NCI-H146 treated with DMSO at 0.1 percent for 48 hours (cell line): ENCODE results near the gene RNF169.
"Not testable (repeated sequence)": the region's sequence is repeated elsewhere in the genome, so short reads cannot be mapped to it uniquely, and the experiment has no call there.

Source experiments
- DNase-seq: peaks from one replicate; lab custom pipeline; 2025; ENCODE audit not compliant: unreplicated experiment; lab: John Stamatoyannopoulos, UW

The RNF169 gene

GRCh38 chr11:74726547-74727182 lies 22.0 kb upstream of the RNF169 start:
- DNase-seq = peak; percentile 54

GRCh38 chr11:74729397-74729796 lies 19.3 kb upstream of the RNF169 start:
- no peak for DNase-seq

GRCh38 chr11:74730571-74731260 lies 17.9 kb upstream of the RNF169 start:
- DNase-seq = no peak

GRCh38 chr11:74731301-74732094 lies 17.2 kb upstream of the RNF169 start, which contains the start of gene CHRDL2:
CHRDL2 (minus strand) TSS chr11:74731426; CDS start chr11:74730888, 538 bp downstream.
- no peak for DNase-seq

DNA sequence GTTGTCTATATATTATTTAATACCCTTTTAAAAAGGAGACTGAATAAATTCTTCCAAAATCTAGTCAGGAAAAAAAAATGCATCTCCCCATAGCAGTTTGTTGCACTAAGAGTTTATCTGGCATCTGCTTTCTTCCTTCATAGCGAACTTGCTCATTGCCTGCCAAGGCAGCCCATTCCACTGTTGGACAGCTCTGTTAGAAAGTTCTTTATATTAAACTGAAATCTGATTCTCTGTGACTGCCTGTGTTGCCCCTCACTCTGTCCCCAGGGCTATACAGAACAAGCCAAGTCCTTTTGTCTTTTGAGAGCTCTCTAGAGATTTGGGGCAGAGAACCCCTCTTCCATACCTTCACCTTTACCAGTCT lies 14.1 kb upstream of the RNF169 start:
- no peak for DNase-seq

- no peak for DNase-seq
These were observed 13.2 kb upstream of the RNF169 start for GRCh38 chr11:74735365-74735928.

GRCh38 chr11:74736031-74736430 lies 12.6 kb upstream of the RNF169 start:
- DNase-seq = no peak

DNA sequence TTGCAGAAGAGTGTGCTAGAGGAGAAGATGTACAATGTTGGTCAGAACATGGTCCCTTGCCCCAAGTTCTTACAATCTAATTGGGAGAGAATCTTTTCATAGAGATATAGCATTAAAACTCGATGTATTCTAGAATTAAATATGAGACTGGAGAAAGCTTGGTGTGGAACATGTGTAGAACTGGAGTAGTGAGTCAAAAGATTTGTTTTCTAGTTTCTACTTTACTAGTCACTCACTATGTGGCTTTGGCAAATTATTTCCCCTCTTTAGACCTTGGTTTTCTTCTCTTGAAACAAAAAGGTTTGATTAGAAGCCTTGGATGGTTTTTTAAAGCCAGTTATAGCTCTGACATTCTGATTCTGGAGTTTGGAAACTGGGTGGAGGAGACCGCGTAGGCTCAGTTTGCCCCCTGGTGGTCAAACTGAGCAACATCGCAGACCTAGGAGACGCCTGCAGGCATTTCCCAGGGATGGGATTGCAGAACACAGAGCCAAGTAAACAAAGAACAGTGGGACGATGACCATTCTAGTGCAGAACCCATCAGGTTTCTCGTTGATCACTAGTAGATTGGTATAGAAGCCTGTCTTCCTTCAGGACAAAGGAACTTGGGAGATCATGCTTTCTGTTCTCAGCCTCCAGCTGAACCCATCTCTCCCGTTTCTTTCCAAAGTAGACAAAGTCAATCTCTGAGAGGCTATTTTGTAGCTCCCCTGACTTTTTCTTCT lies 8.9 kb upstream of the RNF169 start:
- peak; percentile 55 for DNase-seq

- DNase-seq = no peak
These were observed 6.6 kb upstream of the RNF169 start for GRCh38 chr11:74742070-74742469.

DNA sequence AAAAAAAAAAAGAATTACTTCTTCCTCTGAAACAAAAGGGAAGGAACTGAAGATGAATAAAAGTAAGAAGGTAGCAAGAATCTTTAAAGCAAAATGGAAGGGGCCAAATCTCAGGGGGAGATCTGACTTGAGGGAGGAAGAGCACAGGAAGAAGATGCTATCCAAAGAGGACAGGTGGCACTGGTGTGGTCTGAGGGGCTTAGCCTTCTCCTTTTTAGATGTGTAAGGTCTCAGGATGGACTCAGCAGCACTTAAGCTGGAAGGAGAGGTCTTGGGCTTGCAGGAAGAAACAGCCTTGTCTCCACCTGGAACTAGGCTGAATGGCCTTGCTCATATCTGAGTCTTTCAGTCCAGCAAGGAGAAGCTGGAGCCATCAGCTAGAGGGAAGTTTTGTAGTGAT lies 5.0 kb upstream of the RNF169 start:
- DNase-seq = no peak

- no peak for DNase-seq
These were observed 4.4 kb upstream of the RNF169 start for GRCh38 chr11:74744277-74744676.

GRCh38 chr11:74746868-74747267 lies 1.8 kb upstream of the RNF169 start:
- no peak for DNase-seq

DNA sequence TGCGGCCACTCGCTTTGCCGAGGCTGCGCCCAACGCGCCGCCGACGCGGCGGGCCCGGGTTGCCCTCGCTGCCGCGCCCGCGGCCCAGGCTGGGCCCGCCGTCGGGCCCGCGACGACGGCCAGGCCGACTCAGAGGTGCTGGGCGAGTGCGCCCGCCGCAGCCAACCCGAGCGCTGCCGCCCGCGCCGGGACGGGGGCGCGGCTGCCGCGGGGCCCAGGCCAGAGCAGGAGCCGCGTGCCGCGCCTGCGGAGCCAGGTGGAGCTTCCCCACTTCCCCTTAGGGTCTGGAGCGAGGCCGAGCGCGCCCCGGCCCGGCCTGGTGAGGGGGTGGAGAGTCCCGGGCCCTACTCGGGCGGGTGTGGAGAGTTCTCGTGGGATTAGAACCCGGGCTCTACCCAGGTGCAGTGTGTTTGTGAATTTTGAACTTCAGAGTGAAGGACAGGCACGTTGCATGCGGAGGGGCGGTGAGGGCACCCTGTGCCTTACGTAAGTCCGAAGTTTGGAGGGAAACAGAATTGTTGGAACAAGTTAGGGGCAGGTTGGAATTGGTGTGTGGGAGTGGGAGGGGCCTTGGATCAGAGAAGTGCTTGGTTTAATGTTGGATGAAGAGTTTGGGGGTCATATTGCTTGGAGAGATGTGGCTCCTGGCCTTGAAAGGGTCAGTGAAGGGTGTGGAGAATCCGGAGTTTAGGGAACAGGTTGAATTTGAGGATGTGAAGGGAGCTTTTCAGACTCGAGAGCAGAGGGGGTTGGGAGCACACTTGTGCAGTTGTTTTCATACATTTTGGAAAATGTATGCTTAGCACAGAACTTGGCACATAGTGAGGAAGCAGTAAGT lies 697 bp downstream of the RNF169 start:
- DNase-seq = no peak

- no peak for DNase-seq
These were observed 1.3 kb downstream of the RNF169 start for GRCh38 chr11:74749965-74750296.

DNA sequence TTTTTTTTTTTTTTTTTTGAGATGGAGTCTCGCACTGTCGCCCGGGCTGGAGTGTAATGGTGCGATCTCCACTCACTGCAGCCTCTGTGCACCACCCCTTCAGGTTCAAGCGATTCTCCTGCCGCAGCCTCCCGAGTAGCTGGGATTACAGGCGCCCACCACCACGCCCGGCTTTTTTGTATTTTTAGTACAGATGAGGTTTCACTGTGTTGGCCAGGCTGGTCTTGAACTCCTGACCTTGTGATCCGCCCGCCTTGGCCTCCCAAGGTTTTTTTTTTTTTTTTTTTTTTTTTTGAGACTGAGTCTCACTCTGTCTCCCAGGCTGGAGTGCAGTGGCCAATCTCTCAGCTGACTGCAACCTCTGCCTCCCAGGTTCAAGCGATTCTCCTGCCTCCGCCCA lies 1.9 kb downstream of the RNF169 start:
- not testable (repeated sequence) for DNase-seq

DNA sequence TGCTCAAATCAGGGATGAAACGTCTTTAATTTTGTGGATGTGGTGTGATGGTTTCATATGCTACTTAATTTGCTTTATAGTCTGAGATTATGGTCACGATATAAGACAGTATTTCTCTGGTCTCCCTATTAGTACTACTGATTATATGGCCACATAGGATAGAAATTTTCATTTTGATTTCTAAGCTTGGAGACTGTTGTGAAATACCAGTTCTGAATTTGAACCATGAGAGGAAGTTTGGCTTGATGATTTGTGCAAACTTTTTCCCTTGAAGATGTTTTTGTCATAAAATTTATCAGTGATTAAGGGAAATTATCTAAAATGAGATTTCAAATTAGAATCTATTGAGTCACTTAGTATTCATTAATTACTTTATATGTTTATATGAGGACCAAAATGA lies 2.7 kb downstream of the RNF169 start:
- DNase-seq = no peak

GRCh38 chr11:74754507-74755252 lies 6.0 kb downstream of the RNF169 start:
- no peak for DNase-seq

GRCh38 chr11:74755395-74755995 lies 6.8 kb downstream of the RNF169 start:
- DNase-seq = no peak

DNA sequence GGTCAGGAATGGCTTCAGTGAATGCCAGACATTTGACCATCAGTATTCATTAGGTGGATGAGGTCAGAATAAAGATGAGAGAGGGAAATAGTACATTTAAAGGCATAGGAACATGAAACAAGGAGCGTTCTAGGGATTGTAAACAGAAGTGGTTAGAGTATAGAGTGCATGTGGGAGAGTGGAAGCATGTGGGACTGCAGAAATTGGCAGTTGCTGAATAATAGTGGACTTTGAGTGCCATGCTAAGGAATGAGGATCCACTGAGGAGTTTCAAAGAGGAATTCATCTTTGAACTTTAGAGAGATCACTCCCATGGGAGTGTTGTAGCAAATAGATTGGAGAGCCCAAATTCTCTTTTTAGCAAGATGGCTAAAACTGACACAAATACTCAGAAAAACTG lies 7.9 kb downstream of the RNF169 start:
- no peak for DNase-seq
